HG03139 (cell line): Measurements from ENCODE around the gene CCT8L2.
"Not testable (repeated sequence)": the region's sequence is repeated elsewhere in the genome, so short reads cannot be mapped to it uniquely, and the experiment has no call there.

Experiments used
- ATAC-seq: cut with Tn5 transposase; IDR thresholded peaks from one replicate; pipeline ENCODE4 v1.9.1; 2021; ENCODE audit not compliant: unreplicated experiment

The CCT8L2 gene

GRCh38 chr22:16599648-16600047, 7.0 kb upstream of the CCT8L2 start:
- ATAC-seq = not testable (repeated sequence)

GRCh38 chr22:16595251-16595650, 2.6 kb upstream of the CCT8L2 start:
- not testable (repeated sequence) for ATAC-seq

GRCh38 chr22:16594026-16594425, 1.4 kb upstream of the CCT8L2 start:
- ATAC-seq = no peak

- ATAC-seq = not testable (repeated sequence)
Observed at GRCh38 chr22:16592231-16592630, 379 bp downstream of the CCT8L2 start.

- not testable (repeated sequence) for ATAC-seq
Observed at GRCh38 chr22:16591136-16591535, 1.5 kb downstream of the CCT8L2 start.

- no peak for ATAC-seq
Observed at GRCh38 chr22:16586991-16587390, 5.6 kb downstream of the CCT8L2 start.

- no peak for ATAC-seq
Observed at GRCh38 chr22:16586170-16586569, 6.4 kb downstream of the CCT8L2 start.

GRCh38 chr22:16580872-16581271, 11.7 kb downstream of the CCT8L2 start:
- not testable (repeated sequence) for ATAC-seq

GRCh38 chr22:16569240-16569834, 23.3 kb downstream of the CCT8L2 start:
- ATAC-seq = not testable (repeated sequence)

- no peak for ATAC-seq
Observed at GRCh38 chr22:16568425-16568758, 24.2 kb downstream of the CCT8L2 start.

- ATAC-seq = not testable (repeated sequence)
Observed at GRCh38 chr22:16567617-16568424, 24.8 kb downstream of the CCT8L2 start.

GRCh38 chr22:16566421-16567151, 26.0 kb downstream of the CCT8L2 start:
- not testable (repeated sequence) for ATAC-seq

- not testable (repeated sequence) for ATAC-seq
Observed at GRCh38 chr22:16565585-16566420, 26.8 kb downstream of the CCT8L2 start.

- ATAC-seq = not testable (repeated sequence)
Observed at GRCh38 chr22:16564837-16565584, 27.6 kb downstream of the CCT8L2 start.

- ATAC-seq = no peak
Observed at GRCh38 chr22:16563555-16564520, 28.8 kb downstream of the CCT8L2 start.

- ATAC-seq = no peak
Observed at GRCh38 chr22:16562711-16563554, 29.7 kb downstream of the CCT8L2 start.

GRCh38 chr22:16561093-16561658, 31.4 kb downstream of the CCT8L2 start:
- ATAC-seq = not testable (repeated sequence)

GRCh38 chr22:16560651-16561050, 32.0 kb downstream of the CCT8L2 start:
- ATAC-seq = not testable (repeated sequence)
